NCI-H1092 treated with DMSO at 0.1 percent for 48 hours (cell line): Measurements from ENCODE around the gene DAAM2.

Source experiments
- DNase-seq: peaks from one replicate; lab custom pipeline; 2025; lab: John Stamatoyannopoulos, UW

The DAAM2 gene

DNA sequence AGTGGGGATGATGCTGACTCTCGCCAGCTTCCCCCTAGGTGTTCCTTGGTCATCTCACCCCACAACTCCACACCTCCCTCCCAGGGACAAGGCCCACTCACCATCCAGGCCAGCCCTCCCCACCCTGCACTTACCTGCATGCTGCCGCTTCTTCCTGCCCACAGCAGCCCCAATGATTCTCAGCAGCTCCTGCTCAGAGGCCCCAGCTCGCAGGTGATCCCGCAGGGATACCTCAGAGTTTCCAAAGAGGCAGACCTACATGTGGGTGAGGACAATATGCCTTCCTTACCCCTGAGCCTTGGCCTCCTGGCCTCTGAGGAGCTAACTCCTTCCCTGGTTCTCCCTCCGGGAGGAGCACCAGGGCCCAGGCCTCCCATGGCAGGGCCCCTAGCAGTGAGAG, 117.5 kb downstream of the DAAM2 start:
- DNase-seq = no peak

GRCh38 chr6:39910164-39910563, 118.0 kb downstream of the DAAM2 start:
- DNase-seq = no peak

- DNase-seq = no peak
Measured at GRCh38 chr6:39910744-39911143, 118.6 kb downstream of the DAAM2 start.

DNA sequence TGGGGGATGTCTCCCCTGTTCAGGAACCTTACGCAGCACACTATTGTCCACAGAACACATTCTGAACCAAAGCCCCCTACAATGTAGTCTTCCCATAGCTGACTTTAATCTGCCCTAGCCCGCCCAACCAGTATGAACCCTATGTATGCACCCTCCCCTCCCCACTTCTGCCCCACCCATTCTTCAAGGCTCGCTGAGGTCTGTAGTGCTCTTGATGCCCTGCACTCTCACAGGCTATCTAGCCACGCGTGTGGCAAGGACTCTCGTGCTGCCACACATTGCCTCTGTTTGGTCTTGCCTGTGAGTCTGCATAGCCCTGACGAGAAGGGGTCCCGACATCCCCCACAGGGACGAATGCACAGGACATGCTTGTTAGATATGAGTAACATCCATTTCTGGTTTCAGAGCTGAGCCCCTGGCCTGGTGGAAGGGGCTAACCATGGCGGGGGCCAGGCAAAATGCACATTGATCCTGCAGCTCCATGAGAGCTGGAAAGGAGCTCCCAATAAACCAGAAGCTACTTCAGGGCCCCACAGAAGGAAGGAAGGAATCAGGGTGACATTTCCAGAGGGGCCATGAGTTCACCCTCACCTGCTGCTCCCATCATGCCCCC, 119.4 kb downstream of the DAAM2 start:
- no peak for DNase-seq

DNA sequence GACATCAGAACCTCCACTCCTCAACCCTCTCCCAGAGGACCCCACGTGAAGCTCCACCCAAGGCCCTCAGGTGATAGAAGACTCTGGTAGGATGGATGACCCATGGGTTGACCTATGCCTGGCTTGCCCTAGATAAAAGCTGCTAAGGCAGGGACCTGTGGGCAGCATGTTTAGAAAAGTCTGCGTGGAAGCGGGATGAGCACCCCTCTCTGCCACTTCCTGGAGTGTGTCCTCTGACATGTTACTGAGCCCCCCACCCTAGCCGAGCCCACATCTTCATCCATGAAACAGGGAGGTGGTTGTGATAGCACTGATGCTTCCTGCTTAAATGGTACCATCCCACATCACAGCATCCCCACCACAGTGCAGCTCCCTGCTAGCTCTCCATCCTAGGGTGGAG, 120.3 kb downstream of the DAAM2 start:
- no peak for DNase-seq

DNA sequence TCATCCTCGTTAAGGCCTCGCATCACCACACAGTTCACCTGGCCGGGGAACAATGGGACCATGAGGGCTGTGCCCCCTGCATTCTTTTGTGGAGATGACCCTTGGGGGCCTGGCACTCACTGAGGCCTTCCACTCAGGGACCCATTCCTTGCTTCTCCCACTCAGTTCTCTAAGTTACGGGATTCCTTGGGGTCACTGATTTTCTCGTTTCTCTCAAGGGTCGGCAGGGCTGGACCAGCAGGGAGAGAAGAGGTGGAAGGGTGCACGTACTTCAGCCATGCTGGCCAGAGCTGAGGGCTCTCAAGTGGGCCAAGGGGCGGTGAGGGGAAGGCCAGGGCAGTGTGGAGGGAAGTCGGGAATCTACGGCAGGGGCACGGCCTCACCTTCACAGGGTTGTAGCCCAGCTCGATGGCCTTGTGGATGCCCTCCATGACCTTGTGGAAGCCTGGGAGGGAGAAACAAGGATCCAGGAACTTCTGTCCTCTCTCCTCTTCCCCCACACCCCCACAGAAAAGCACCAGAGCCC, 121.3 kb downstream of the DAAM2 start:
- DNase-seq = no peak

GRCh38 chr6:39914239-39914638, 122.1 kb downstream of the DAAM2 start:
- DNase-seq = no peak

DNA sequence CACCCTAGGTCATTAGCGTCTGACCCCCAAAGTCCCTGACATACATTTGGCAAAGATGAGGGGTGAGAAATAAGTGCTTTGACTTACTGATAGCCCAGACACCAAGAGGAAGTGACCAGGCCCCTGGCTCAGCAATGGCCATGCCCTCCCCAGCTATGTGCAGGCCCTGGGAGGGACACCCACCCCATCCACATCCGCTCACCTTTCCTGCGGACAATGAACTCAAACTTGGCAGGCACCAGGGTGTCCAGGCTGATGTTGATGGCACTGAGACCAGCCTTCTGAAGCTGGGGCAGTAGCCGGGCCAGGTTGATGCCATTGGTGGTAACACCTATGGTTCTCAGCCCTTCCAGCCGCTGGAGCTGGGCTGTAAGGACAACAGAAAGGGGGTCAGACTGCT, 123.7 kb downstream of the DAAM2 start:
- DNase-seq = no peak

- no peak for DNase-seq
Measured at GRCh38 chr6:39917329-39917728, 125.2 kb downstream of the DAAM2 start.

DNA sequence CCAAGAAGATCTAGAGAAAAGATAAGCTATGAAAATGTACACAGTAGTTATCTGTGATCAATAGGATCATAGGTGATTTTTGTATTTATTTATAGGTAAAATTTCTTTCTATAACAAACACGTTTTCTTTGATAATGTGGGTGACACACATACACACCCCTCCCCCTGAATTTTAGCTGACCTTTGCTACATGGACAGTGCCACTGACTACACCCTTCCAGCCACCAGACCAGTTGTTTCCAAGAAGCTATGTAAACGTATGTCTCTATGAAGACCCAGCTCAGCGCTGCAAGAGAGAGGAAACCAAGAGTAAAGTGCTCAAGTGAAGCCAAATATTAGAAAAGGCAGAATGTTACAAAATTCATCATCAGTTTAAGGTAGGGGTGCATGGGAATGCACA, 125.8 kb downstream of the DAAM2 start:
- DNase-seq = no peak

DNA sequence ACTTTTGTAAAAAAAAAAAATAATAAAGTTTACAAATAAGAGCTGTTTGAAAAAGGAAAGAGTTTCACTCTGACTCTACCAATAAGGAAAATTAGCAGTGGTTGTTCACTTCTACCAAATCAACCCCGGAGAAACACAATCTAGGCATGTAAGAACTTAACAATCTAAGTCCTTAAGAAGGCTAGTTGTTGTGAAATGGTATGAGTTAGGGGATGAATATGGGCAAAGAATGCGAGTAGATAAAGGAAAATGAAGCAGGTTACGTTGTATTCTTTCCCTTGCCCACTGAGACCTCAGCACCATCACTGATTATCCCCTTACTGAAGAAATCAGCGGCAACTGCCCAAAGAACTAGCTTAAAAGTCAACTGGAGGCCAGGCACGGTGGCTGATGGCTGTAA, 126.7 kb downstream of the DAAM2 start:
- DNase-seq = no peak

DNA sequence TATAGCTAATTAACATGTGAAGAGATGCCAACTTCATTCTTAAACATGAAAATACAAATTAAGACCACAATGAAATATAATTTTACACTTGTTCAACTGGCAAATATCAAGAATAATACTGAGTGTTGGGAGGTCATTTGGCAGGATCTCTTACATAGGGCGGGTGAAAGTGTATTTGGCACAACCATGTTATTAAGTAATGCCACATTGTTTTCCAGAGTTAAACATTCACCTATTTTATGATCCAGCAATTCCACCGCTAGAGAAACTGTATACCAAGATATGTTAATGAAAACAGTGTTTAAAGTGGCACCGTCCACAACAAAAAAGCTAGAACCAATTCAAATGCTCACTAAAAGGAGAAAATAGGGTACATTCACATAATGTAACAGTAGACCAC, 128.0 kb downstream of the DAAM2 start:
- no peak for DNase-seq

- DNase-seq = no peak
Measured at GRCh38 chr6:39922821-39923220, 130.6 kb downstream of the DAAM2 start.

DNA sequence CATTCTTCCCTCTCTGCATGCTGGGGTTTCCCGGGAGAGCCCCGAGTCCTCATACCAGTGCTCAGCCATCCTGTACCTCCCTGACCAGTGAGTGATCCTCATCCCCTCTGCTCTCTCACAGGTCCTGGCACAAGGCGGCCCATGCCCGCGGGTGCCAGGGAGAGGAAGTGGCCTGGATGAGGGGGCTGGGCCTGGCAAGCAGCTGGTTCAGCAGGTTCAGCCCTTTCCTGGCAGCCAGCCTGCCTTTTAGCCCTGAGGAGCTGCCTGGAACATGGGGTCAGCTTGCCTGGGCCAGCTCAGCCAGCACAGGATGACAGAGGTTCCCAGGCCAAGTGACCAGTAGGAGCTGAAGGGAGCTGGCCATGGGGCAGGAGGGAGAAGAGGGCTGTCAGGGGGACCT, 131.2 kb downstream of the DAAM2 start:
- peak; percentile 31 for DNase-seq

- DNase-seq = peak; percentile 49
Measured at GRCh38 chr6:39923861-39924260, 131.7 kb downstream of the DAAM2 start.

DNA sequence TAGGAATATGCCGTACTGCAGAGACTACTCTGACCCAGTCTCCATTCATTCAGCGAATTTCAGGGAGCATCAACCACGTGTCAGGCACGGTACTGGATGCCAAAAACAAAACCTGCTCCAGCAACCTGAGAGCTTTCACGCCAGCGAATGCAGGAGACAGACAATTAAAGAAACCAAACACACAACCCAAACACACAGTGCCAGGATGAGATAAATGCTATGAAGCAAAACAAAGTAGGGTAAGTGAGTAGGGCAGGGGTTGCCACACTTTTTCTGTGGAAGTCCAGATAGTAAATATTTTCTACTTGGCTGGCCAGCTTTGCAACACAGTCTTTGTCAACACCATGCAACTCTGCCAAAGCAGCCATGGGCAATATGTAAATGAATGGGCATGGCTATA, 132.1 kb downstream of the DAAM2 start:
- DNase-seq = peak; percentile 50

GRCh38 chr6:39925191-39925930, 133.2 kb downstream of the DAAM2 start:
- no peak for DNase-seq

- DNase-seq = no peak
Measured at GRCh38 chr6:39925931-39926290, 133.7 kb downstream of the DAAM2 start.

- DNase-seq = no peak
Measured at GRCh38 chr6:39926668-39927067, 134.5 kb downstream of the DAAM2 start.

DNA sequence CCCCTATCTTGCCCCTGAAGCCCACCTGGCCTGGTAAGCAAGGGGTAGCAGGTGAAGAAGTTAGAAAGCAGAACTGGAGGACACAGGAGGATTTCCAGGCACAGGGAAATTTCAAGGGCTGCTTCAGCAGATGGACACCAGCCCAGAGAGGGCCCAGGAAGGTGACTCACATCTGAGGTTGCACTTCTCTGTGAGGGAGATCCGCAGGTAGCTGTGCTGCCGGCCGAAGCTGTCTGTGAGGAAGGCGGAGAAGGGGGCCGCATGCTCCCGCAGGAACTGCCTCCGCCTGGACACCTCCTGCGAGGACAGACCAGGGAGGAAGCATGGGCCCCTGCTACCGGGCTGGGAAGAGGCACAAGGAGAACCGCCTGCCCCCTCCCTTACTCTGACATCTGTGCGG, 135.0 kb downstream of the DAAM2 start:
- DNase-seq = no peak

DNA sequence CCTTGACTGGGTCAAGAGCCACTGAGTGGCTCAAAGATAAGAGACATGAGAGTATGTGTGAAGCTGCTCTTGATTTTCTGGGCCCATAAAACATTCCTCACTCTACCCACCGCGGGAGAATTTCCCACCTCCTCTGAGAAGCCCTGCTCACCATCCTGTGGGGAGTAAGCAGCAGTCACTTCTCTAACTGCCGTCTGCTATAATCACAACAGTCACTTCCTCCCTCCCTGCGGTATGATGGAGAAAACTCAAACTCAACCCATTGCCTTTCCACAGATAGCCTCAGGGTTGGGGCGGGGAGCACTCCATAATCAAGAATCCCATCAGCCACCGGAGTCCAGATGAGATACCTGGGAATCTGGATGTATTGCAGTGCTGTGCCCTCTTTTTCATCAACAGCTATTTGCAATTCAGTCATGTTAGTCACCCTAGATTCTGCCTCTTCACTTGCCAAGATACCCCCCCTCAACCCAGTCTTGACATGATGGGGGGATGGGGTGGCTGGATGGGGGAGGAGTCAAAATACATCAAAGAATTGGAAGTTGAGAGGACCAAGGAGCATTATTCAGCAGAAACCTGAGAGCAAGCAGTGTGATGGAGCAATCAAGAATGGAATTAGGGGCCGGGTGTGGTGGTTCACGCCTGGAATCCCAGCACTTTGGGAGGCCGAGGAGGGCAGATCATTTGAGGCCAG, 137.0 kb downstream of the DAAM2 start:
- DNase-seq = no peak

GRCh38 chr6:39929733-39930461, 137.7 kb downstream of the DAAM2 start:
- no peak for DNase-seq

- DNase-seq = no peak
Measured at GRCh38 chr6:39930540-39930939, 138.4 kb downstream of the DAAM2 start.
